Measurements from ENCODE around the gene PTPN14.

DNA sequence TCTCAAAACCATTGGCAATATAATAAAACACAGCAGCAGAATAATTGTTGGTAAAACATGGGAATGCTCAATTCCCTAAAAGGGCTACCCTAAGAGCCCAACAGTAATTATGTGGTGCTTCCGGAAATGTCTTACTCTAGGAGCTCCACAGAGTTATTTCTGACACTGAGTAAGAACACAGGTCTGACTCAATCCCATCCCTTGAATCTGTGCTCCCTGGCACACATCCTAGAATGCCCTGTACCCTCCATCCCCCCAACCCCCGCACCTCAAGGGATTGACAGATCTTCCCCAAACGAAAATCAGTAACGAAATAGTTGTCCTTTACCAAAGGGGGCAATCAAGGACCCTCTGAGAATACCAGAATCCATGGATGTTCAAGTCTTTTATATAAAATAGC lies 198.6 kb downstream of the PTPN14 start:
- no peak for TF ChIP-seq EZH2phosphoT487 (IDR thresholded peaks at IDR 0.05; ENCODE audit: low read depth)
- TF ChIP-seq, protein P1, sequence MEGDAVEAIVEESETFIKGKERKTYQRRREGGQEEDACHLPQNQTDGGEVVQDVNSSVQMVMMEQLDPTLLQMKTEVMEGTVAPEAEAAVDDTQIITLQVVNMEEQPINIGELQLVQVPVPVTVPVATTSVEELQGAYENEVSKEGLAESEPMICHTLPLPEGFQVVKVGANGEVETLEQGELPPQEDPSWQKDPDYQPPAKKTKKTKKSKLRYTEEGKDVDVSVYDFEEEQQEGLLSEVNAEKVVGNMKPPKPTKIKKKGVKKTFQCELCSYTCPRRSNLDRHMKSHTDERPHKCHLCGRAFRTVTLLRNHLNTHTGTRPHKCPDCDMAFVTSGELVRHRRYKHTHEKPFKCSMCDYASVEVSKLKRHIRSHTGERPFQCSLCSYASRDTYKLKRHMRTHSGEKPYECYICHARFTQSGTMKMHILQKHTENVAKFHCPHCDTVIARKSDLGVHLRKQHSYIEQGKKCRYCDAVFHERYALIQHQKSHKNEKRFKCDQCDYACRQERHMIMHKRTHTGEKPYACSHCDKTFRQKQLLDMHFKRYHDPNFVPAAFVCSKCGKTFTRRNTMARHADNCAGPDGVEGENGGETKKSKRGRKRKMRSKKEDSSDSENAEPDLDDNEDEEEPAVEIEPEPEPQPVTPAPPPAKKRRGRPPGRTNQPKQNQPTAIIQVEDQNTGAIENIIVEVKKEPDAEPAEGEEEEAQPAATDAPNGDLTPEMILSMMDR (IDR thresholded peaks at IDR 0.05; ENCODE audit: low read depth, low read length): no peak
